Esophagus squamous epithelium (tissue), 5 donors: ENCODE data around the gene SMARCA1. TPM values are rescaled to one million over a fixed set of nuclear protein-coding genes. Genes with fewer than 3 reads are reported as not detected.

Experiments used
- DNase-seq: peaks from one replicate; lab custom pipeline; 2025; lab: John Stamatoyannopoulos, UW
- H3K27ac ChIP-seq, 4 donors: fragments of 200-600 bp; sonication (generic); one replicate each; pipeline ENCODE4 v1.5.1; 2016 to 2019; ENCODE audit warnings: mild to moderate bottlenecking in 1 of 4
- H3K27me3 ChIP-seq, 4 donors: fragments of 200-600 bp; sonication (generic); 1 replicate in 3 of 4; 2 replicates in 1 of 4; pipeline versions ENCODE4 v1.5.1 to v1.6.0; 2017 to 2021; ENCODE audit warnings: antibody characterized with exemption in 1 of 4
- H3K36me3 ChIP-seq, 3 donors: fragments of 200-600 bp; sonication (generic); one replicate each; pipeline ENCODE4 v1.5.1; 2016 to 2019
- H3K4me1 ChIP-seq, 3 donors: fragments of 200-600 bp; sonication (generic); one replicate each; pipeline ENCODE4 v1.5.1; 2017 to 2019
- H3K4me3 ChIP-seq, 4 donors: fragments of 200-600 bp; sonication (generic); 1 replicate in 3 of 4; 2 replicates in 1 of 4; pipeline ENCODE4 v1.5.1; 2016 to 2019; ENCODE audit warnings: mild to moderate bottlenecking in 2 of 4, moderate library complexity in 1 of 4
- H3K9me3 ChIP-seq, 3 donors: fragments of 200-600 bp; sonication (generic); one replicate each; pipeline ENCODE4 v1.5.1; 2016 to 2019
- POLR2A ChIP-seq, 4 donors: fragments of 450-650 bp; IDR thresholded peaks; one replicate each; pipeline ENCODE4 v1.6.1; 2017; ENCODE audit warnings: antibody characterized with exemption in 4 of 4, mild to moderate bottlenecking in 4 of 4, moderate library complexity in 3 of 4
- WGBS, 2 donors: methylation state at CpG; one replicate each; pipeline ENCODE4 v1.1.5; 2018; 5-methylcytosine and 5-hydroxymethylcytosine counted together
- intact Hi-C: fragments of 100-400 bp; cut with DNase I; formaldehyde crosslinking; loops from one replicate; pipeline ENCODE4 v1.15.0; 2022
- total RNA-seq, 4 donors: library from RNA; depleted of rRNA; stranded (reverse); fragments of >200 nt; gene quantifications; one replicate each; pipeline ENCODE4 v1.1.0, GENCODE V29; 2016
- TF ChIP-seq, protein P1 (sequence below), 6 experiments: fragments of 450-650 bp in 4 of 6; fragments of 200-600 bp in 2 of 6; sonication (generic) in 2 of 6; IDR thresholded peaks; one replicate each; pipeline ENCODE4 v1.5.1; 2016 to 2019; ENCODE audit warnings: antibody characterized with exemption in 6 of 6, mild to moderate bottlenecking in 4 of 6, moderate library complexity in 4 of 6
- donor health status: DM: yes; HTN: yes; CAD: no.

SMARCA1 gene
- total RNA-seq, 4 donors from 2014 or later, result 4.5 to 18.8 (median 11.5) TPM

DNA sequence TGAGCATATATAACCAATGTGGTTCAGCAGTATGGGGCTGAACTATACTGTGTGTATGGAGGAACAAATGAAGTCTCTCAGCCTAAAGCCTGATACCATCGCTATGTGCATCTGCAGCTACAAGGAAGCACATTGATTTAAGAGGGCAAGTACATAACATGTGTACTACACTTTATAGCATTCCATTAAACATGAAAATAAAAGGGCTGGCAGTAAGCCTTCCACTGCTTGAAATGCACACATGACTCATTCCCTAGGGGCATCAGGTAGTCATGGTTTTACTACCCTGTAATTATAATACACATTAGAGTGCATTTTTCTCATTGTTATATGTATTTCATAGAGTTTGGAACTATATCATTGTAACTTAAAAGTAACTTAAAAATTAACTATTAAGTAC lies 51.2 kb downstream of the SMARCA1 start:
- no peaks in the 10 kb centered on the region for H3K9me3 ChIP-seq
- peaks cover 0 to 4% (median 0%) of the 10 kb centered on the region in 3 donors for H3K36me3 ChIP-seq
- H3K4me1 ChIP-seq, result no peaks in the 10 kb centered on the region
- no peak overlapping the region for H3K4me3 ChIP-seq
- intact Hi-C loops, result no loop called here
- TF ChIP-seq, protein P1, sequence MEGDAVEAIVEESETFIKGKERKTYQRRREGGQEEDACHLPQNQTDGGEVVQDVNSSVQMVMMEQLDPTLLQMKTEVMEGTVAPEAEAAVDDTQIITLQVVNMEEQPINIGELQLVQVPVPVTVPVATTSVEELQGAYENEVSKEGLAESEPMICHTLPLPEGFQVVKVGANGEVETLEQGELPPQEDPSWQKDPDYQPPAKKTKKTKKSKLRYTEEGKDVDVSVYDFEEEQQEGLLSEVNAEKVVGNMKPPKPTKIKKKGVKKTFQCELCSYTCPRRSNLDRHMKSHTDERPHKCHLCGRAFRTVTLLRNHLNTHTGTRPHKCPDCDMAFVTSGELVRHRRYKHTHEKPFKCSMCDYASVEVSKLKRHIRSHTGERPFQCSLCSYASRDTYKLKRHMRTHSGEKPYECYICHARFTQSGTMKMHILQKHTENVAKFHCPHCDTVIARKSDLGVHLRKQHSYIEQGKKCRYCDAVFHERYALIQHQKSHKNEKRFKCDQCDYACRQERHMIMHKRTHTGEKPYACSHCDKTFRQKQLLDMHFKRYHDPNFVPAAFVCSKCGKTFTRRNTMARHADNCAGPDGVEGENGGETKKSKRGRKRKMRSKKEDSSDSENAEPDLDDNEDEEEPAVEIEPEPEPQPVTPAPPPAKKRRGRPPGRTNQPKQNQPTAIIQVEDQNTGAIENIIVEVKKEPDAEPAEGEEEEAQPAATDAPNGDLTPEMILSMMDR (IDR thresholded peaks at IDR 0.05), result no peak
- TF ChIP-seq POLR2A (IDR thresholded peaks at IDR 0.05), result no peak
- no peaks in the 10 kb centered on the region for H3K27me3 ChIP-seq
- no peak for DNase-seq
- WGBS, 2 donors, result 29 to 43% methylated on average over 1 of the region's 1 CpG
- no peak overlapping the region for H3K27ac ChIP-seq

DNA sequence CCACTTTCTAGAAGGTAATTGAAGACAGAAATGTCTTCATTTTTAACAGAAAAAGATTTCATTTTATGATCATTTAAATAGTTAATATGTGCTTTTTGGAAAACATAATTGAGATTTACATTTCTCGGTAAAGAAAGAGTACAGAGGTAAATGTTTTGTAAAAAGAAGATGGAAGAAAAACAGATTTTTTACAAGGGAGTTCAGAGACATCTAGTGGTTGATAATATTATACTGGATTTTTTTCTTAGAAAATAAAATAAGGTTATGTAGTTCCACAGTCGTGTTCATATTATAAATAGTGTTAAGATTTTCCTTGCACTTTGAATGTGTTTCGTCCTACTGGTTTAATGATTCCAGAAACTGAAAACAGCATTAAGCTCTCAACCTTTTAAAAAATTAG lies 60.6 kb downstream of the SMARCA1 start:
- TF ChIP-seq, protein P1 (IDR thresholded peaks at IDR 0.05), result no peak
- no peak for TF ChIP-seq POLR2A (IDR thresholded peaks at IDR 0.05)
- 35 to 65% methylated on average over 3 of the region's 3 CpGs for WGBS, 2 donors
- intact Hi-C loops, result no loop called here

DNA sequence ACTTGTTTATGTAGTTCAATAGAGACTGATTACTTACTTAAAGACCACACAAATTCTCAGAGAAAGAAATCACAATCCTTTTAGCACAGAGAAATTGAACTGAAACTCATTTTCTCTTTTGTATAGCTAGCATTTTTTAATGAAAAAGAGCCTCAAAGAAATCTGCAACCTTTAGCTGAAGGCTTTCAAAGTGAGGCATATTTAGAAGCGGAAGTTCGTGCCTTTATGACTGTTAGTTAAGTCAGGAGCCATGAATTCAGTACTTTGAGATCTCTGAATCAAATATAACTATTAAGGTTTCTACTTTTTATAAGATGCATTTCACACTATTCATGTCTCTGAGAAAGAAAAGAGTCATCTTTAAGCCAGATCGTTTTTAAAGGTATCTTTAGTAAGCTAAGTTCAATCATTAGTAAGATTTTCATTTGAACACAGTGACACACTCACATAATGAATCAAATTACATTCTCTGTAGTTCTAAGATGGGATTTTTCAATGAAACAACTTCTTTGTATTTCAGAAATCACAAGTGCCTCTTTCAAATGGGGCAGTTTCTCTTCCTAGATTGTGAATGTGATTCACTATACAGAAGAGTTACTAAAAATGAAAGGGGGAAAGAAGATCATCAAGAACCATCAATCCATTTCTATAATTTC lies 61.4 kb downstream of the SMARCA1 start:
- Histone ChIP-seq H3K27me3 (peaks cover 0 to 4% (median 0%) of the 10 kb centered on the region in 4 donors), H3K4me1 (no peaks in the 10 kb centered on the region), H3K9me3 (no peaks in the 10 kb centered on the region), H3K4me3 (no peak overlapping the region), H3K27ac (no peak overlapping the region), H3K36me3 (peaks cover 0 to 34% (median 0%) of the 10 kb centered on the region in 3 donors)
- TF ChIP-seq POLR2A (IDR thresholded peaks at IDR 0.05), result no peak
- TF ChIP-seq, protein P1 (IDR thresholded peaks at IDR 0.05), result no peak
- intact Hi-C loops, result no loop called here
- no peak for DNase-seq
- 61 to 71% methylated on average over 3 of the region's 3 CpGs for WGBS, 2 donors

More for the DNA sequence above, 60.6 kb downstream of the SMARCA1 start:
- H3K9me3 ChIP-seq, result no peaks in the 10 kb centered on the region
- H3K27ac ChIP-seq, result no peak overlapping the region
- H3K4me3 ChIP-seq, result no peak overlapping the region
- H3K4me1 ChIP-seq, result no peaks in the 10 kb centered on the region
- H3K36me3 ChIP-seq, result peaks cover 0 to 34% (median 0%) of the 10 kb centered on the region in 3 donors
- H3K27me3 ChIP-seq, result peaks cover 0 to 4% (median 0%) of the 10 kb centered on the region in 4 donors
- no peak for DNase-seq

DNA sequence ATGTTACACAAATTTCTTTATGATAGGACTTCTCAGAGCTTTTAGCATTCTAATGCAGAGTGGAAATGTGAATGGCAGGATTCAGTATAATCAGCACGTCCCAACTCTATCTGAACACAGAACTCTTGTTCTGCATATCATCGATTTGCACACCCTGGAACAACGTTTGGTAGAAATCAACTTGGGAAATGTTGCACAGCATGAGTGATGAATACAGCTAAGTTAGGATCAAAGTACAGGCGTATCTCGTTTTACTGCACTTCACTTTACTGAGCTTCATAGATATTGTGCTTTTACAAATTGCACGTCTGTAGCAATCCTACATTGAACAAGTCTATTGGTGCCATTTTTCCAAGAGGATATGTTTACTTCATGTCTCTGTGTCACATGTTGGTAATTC lies 70.8 kb downstream of the SMARCA1 start:
- Histone ChIP-seq H3K4me3 (no peak overlapping the region), H3K27me3 (no peaks in the 10 kb centered on the region), H3K27ac (no peak overlapping the region), H3K4me1 (no peaks in the 10 kb centered on the region), H3K36me3 (no peaks in the 10 kb centered on the region), H3K9me3 (no peaks in the 10 kb centered on the region)
- WGBS, 2 donors, result 80 to 81% methylated on average over 6 of the region's 6 CpGs
- TF ChIP-seq POLR2A (IDR thresholded peaks at IDR 0.05), result no peak
- TF ChIP-seq, protein P1 (IDR thresholded peaks at IDR 0.05), result no peak
- intact Hi-C loops, result no loop called here
- DNase-seq, result no peak

DNA sequence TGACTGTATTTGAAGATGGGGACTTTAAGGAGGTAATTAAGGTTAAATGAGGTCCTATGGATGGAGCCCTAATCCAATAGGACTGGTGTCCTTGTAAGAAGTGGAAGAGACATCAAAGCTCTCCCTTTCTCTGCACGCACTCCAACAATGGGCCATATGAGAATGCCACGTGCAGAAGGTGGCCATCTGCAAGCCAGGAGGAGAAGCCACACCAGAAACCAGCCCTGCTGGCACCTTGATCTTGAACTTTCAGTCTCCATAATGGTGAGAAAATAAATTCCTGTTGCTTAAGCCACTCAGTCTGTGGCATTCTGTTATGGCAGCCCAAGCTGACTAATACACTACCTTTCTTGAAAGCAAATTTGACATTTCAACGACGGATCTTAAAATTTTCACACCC lies 73.2 kb downstream of the SMARCA1 start:
- intact Hi-C loops, result no loop called here

More for the DNA sequence above, 73.2 kb downstream of the SMARCA1 start:
- H3K4me3 ChIP-seq, result no peak overlapping the region
- TF ChIP-seq, protein P1 (IDR thresholded peaks at IDR 0.05), result no peak
- no peak for TF ChIP-seq POLR2A (IDR thresholded peaks at IDR 0.05)
- no peaks in the 10 kb centered on the region for H3K4me1 ChIP-seq
- 63 to 100% methylated on average over 2 to 4 of the region's 4 CpGs for WGBS, 2 donors
- H3K27me3 ChIP-seq, result no peaks in the 10 kb centered on the region
- H3K36me3 ChIP-seq, result no peaks in the 10 kb centered on the region
- H3K27ac ChIP-seq, result no peak overlapping the region
- H3K9me3 ChIP-seq, result no peaks in the 10 kb centered on the region
- DNase-seq, result no peak
